Left ventricle myocardium inferior (tissue), 1 donor: ENCODE results near the gene ZNF415. TPM values are rescaled to one million over a fixed set of nuclear protein-coding genes. Genes with fewer than 3 reads are reported as not detected.
"Not testable (repeated sequence)": the region's sequence is repeated elsewhere in the genome, so short reads cannot be mapped to it uniquely, and the experiment has no call there.

ENCODE experiments used
- DNase-seq: peaks from one replicate; pipeline ENCODE4 v3.0.0-alpha.2; 2020
- H3K27ac ChIP-seq: fragments of 200-600 bp; replicated peaks from 2 replicates; pipeline ENCODE4 v1.8.0; 2021
- H3K27me3 ChIP-seq: fragments of 200-600 bp; 2 replicates; pipeline ENCODE4 v1.8.0; 2021; ENCODE audit warnings: low read depth
- H3K36me3 ChIP-seq: fragments of 200-600 bp; 2 replicates; pipeline ENCODE4 v1.8.0; 2021
- H3K4me1 ChIP-seq: fragments of 200-600 bp; 2 replicates; pipeline ENCODE4 v1.8.0; 2021
- H3K4me3 ChIP-seq: fragments of 200-600 bp; 2 replicates; pipeline ENCODE4 v1.8.0; 2021; ENCODE audit warnings: mild to moderate bottlenecking, moderate library complexity
- H3K9me3 ChIP-seq: fragments of 200-600 bp; replicated peaks from 2 replicates; pipeline ENCODE4 v1.8.0; 2021
- intact Hi-C: fragments of 100-400 bp; cut with micrococcal nuclease; formaldehyde crosslinking; loops from one replicate; pipeline ENCODE4 v1.11.0; 2022
- total RNA-seq: library from RNA; stranded (reverse); fragmentation: NEBNext Ultra II Directional; extraction: Animal tissue kit (Norgen Biotek cat#: 25700); gene quantifications from one replicate; pipeline ENCODE4 v1.2.1, GENCODE V29; 2021
- TF ChIP-seq, protein P1 (sequence below): fragments of 200-600 bp; IDR thresholded peaks from 2 replicates; pipeline ENCODE4 v1.8.0; 2021; ENCODE audit warnings: antibody characterized with exemption, mild to moderate bottlenecking, borderline replicate concordance
- donor health status: DM: no; HTN: yes; CAD: no; lungs with severe emphysema.

Gene ZNF415
- total RNA-seq, 1 donor from 2014 or later = 21.0 TPM

DNA sequence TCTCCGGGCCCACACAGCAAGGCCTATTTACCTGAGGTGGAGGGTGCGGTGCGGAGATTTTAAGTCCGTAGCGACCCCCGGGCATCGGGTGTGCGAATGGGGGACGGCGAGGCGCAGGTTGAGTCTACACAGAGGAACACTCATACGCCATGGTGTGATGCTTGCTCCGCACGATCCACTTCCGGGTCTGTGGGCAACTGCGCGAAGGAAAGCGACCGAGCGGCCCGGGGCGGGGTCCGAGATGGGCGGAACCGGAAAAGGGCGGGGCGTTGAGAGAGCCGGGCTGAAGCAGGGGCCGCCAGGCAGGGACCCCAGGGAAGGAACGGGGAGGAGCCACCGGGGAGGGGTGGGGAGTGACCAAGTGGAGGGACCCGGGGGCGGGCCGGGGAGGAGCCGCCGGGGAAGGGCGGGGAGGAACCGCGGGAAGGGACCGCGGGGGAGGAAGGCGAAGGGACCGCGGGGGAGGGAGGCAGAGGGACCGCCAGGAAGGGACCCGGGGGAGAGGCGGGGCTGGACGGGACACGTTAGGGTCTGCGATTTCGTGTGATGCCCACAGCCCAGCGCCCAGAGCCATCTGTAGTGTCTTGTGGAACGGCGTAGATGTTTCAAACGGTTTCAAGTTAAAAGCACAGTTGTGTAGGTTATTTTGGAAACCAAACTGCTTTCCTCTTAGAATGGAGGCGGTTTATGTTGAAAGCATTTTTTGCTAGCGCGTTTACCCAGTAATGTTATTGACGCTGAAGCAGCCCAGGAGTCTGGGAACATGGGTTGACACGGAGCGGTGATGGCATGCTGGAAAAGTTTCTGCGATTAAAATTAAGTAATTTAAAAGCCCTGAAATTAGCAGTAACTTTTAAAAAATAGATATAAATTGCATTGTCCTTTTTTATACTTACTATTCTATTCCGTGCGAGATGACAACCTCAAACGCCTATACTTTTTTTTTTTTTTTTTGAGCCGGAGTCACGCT, 29.2 kb downstream of the ZNF415 start, which contains the start of gene ZNF160:
ZNF160 (minus strand) TSS at position 189 of the 970 bp plus-strand sequence. CDS start 17,146 bp downstream, outside the sequence.
- DNase-seq = peak; percentile 100
- no peaks in the 10 kb centered on the region for H3K27me3 ChIP-seq
- H3K4me3 ChIP-seq = peak within 1 kb of the TSS; percentile 93
- peaks cover 48% of the 10 kb centered on the region for H3K4me1 ChIP-seq
- no peaks in the 10 kb centered on the region for H3K9me3 ChIP-seq
- intact Hi-C loops = no loop called here
- peak within 1 kb of the TSS; percentile 97 for H3K27ac ChIP-seq
- TF ChIP-seq, protein P1, sequence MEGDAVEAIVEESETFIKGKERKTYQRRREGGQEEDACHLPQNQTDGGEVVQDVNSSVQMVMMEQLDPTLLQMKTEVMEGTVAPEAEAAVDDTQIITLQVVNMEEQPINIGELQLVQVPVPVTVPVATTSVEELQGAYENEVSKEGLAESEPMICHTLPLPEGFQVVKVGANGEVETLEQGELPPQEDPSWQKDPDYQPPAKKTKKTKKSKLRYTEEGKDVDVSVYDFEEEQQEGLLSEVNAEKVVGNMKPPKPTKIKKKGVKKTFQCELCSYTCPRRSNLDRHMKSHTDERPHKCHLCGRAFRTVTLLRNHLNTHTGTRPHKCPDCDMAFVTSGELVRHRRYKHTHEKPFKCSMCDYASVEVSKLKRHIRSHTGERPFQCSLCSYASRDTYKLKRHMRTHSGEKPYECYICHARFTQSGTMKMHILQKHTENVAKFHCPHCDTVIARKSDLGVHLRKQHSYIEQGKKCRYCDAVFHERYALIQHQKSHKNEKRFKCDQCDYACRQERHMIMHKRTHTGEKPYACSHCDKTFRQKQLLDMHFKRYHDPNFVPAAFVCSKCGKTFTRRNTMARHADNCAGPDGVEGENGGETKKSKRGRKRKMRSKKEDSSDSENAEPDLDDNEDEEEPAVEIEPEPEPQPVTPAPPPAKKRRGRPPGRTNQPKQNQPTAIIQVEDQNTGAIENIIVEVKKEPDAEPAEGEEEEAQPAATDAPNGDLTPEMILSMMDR = no peak
- peaks cover 15% of the 10 kb centered on the region for H3K36me3 ChIP-seq

DNA sequence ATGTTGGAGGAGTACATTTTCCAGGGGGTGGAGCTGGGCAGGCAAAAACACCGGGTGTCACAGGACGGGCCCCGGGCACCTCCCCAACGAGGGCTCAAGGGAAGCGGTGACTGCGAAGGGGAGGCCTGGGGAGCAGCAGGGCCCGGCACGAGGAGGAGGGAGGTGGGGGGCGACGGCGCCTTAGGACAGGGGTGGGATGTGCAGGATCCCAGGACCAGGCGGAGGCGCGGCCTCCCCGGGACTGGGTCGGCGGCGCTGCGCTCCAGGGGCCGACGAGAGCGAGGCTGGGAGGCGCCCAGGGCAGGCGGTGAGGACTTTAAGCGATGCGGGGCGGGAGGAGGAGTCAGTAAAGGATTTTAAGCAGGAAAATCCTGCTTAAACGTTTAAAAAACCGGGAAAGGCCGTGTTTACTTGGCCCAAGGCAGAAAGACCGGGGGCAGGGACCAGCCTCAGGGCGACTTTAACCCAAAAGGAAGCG, 29.9 kb downstream of the ZNF415 start:
- Histone ChIP-seq H3K36me3 (peaks cover 15% of the 10 kb centered on the region), H3K9me3 (no peaks in the 10 kb centered on the region), H3K27me3 (no peaks in the 10 kb centered on the region), H3K27ac (peak overlapping the region; percentile 97), H3K4me1 (peaks cover 52% of the 10 kb centered on the region), H3K4me3 (peak overlapping the region; percentile 93)
- TF ChIP-seq, protein P1 = no peak
- DNase-seq = peak; percentile 40
- intact Hi-C loops = no loop called here

DNA sequence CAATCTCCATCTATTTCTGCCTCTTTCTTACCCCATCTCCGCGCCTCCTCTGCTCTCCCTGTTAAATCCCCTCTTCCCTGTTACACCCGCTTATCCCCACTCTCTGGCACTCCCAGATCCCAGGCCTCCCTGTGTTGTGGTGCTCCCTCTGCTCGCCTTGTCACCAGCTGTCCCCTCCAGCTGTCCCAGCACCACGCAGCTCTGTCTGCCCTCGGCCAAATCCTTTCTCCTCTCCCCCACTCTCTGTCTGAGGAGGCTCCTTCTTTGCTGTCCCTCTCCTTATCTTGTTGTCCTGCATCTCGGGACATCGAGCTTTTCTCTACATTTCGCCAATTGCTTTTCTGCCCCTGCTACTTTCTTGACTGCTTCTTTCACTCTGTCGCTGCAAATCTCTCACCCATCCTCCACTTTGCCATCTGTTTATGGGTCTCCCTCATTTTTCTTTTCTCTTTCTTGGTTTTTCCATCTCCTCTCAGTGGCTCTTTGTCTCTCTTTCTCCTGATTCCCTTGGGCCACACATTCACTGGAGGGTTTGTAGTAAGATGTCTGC, 30.4 kb downstream of the ZNF415 start:
- no peak for DNase-seq
- H3K9me3 ChIP-seq = no peaks in the 10 kb centered on the region
- peaks cover 57% of the 10 kb centered on the region for H3K4me1 ChIP-seq
- peak overlapping the region; percentile 97 for H3K27ac ChIP-seq
- intact Hi-C loops = no loop called here
- TF ChIP-seq, protein P1 = no peak
- no peaks in the 10 kb centered on the region for H3K27me3 ChIP-seq
- peaks cover 15% of the 10 kb centered on the region for H3K36me3 ChIP-seq
- H3K4me3 ChIP-seq = peak overlapping the region; percentile 93

DNA sequence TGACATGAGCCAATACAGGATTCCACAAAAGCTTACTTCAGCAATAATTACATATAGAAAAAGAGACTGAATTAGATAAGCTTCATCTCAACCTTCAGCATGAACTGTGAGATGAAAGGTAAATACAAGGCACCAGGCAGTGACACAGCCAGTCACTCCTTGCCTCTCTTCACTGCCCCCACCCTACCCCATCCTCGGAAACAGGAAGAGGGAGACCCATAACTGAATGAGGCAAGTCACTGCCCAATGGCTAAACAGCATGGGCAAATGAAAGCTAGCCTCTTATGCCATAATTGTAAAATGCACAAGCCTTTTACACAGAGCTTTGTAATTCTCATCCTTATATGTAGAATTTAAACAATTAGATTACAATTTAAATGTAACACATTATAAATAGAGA, 31.2 kb downstream of the ZNF415 start:
- H3K27ac ChIP-seq = peak overlapping the region; percentile 97
- peak overlapping the region; percentile 93 for H3K4me3 ChIP-seq
- intact Hi-C loops = no loop called here

DNA sequence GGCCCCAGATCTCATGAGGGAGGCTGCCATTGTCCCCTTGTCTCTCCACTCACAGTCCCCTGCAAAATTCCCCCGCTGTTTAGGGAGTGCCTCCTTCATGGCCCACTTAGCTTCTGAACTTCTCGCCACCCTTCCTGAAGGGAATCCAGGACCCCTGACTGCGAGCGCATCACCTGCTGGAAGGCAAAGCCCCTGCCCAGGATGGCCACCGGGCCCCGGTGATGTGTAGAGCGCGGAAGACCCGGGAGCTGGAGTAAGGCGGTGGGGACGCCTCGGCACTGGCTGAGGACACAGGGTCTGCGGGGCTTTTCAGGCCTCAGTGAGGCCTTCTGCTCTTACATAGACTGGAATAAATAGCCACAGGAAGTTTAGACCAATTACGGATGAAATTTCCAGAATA, 34.1 kb downstream of the ZNF415 start:
- H3K27me3 ChIP-seq, intact Hi-C loops, DNase-seq, H3K9me3 ChIP-seq, H3K27ac ChIP-seq, H3K4me3 ChIP-seq: not testable (repeated sequence)
- H3K36me3 ChIP-seq = peaks cover 15% of the 10 kb centered on the region
- peaks cover 74% of the 10 kb centered on the region for H3K4me1 ChIP-seq

More for the DNA sequence above, 31.2 kb downstream of the ZNF415 start:
- H3K27me3 ChIP-seq = no peaks in the 10 kb centered on the region
- TF ChIP-seq, protein P1 = no peak
- H3K4me1 ChIP-seq = peaks cover 58% of the 10 kb centered on the region
- H3K9me3 ChIP-seq = no peaks in the 10 kb centered on the region
- DNase-seq = no peak
- H3K36me3 ChIP-seq = peaks cover 15% of the 10 kb centered on the region

DNA sequence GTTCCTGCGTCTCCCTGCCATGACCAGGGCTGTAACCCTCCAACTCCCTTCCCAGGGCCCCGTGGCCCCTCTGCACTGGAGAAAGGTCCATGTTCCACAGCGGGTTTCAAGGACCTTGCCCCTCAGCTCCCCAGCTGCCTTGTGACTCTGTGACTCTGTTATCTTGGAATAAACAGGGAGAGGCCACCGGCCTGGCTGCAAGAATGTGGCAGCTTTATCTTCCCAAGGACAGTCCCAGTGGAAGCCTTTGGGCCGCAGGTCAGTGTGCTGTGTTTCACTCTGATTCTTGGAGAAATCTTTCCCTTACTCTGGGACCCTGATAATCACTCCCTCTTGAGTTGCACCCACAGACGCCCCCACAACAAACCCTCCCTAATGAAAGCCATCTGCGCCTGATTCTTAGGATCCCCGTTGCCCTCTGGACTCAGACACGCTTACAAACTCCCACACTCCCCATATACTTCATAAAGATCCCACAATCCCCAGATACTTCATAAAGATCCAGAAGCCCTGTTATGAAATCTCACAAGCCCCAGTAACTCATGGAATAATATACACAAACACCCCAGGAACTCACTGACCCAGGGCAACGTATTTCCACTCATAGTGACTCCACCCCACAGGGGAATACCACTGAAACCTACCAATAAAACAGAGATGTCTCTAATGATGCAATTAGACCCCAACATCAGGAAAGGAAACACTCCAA, 35.6 kb downstream of the ZNF415 start:
- intact Hi-C loops, DNase-seq, H3K9me3 ChIP-seq, H3K27me3 ChIP-seq, H3K4me3 ChIP-seq: not testable (repeated sequence)
- peaks cover 65% of the 10 kb centered on the region for H3K4me1 ChIP-seq
- peaks cover 19% of the 10 kb centered on the region for H3K36me3 ChIP-seq
- H3K27ac ChIP-seq = peak overlapping the region; percentile 48

DNA sequence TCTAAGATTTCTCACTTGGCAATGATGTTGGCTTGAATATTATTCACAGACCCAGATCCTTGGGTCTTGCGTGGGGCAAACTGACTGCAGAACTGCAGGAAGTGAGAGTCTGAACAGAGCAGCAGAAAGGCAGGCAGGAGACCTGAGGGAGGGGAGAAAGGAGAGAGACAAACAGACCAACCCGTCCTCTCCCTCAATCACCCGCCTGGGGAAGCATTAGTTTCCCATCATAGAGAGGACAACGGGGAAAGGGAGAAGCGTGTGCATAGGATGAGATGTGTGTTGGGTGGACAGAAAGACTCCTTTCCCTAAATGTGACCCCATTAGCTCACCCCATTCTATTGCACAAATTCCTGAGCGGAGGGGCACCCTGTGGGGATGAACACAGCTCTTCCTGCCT, 36.1 kb downstream of the ZNF415 start:
- H3K4me3 ChIP-seq, intact Hi-C loops, H3K27me3 ChIP-seq, DNase-seq, H3K27ac ChIP-seq, H3K9me3 ChIP-seq: not testable (repeated sequence)
- peaks cover 25% of the 10 kb centered on the region for H3K36me3 ChIP-seq
- H3K4me1 ChIP-seq = peaks cover 59% of the 10 kb centered on the region
